H1 (cell line): ENCODE measurements around the gene HEPACAM. TPM values are rescaled to one million over a fixed set of nuclear protein-coding genes. Genes with fewer than 3 reads are reported as not detected.

Experiments used
- ASH2L ChIP-seq: fragments of 200-600, 300-600 bp; sonication (generic); IDR thresholded peaks from one replicate; pipeline ENCODE4 v1.7.1; 2017; ENCODE audit warnings: low read length
- BRCA1 ChIP-seq: IDR thresholded peaks from 2 replicates; pipeline ENCODE4 v1.6.1; 2012; ENCODE audit warnings: low read depth, low read length, improper control_type of control experiment
- CBX5 ChIP-seq: fragments of 300-800, 300-1000 bp; sonication (generic); IDR thresholded peaks from 2 replicates; pipeline ENCODE4 v1.7.1; 2016; ENCODE audit warnings: antibody characterized with exemption, low read length, low read depth
- CEBPB ChIP-seq: IDR thresholded peaks from 2 replicates; pipeline ENCODE4 v1.6.1; 2012; ENCODE audit warnings: low read depth, low read length
- CHD1 ChIP-seq: IDR thresholded peaks from 2 replicates; pipeline ENCODE4 v1.6.1; 2012; ENCODE audit warnings: low read depth, low read length, improper control_type of control experiment
- CREB1 ChIP-seq: IDR thresholded peaks from 2 replicates; pipeline ENCODE4 v1.6.1; 2012; ENCODE audit warnings: inconsistent platforms
- CTBP2 ChIP-seq: IDR thresholded peaks from 2 replicates; pipeline ENCODE4 v1.7.0; 2011; ENCODE audit warnings: borderline replicate concordance, mild to moderate bottlenecking, moderate library complexity, mixed read lengths, low read length; ENCODE audit not compliant: insufficient read depth, insufficient read length
- CTCF ChIP-seq, 3 experiments: IDR thresholded peaks; 1 replicate in 2 of 3; 2 replicates in 1 of 3; pipeline versions ENCODE4 v1.5.1 to v1.6.1; 2011; ENCODE audit warnings: low read length in 3 of 3, mild to moderate bottlenecking in 3 of 3, inconsistent platforms in 2 of 3, low read depth in 1 of 3, moderate library complexity in 1 of 3; ENCODE audit not compliant: insufficient read depth in 1 of 3; ENCODE audit errors: control extremely low read depth in 1 of 3
- E2F6 ChIP-seq: IDR thresholded peaks from 2 replicates; pipeline ENCODE4 v1.6.1; 2012; ENCODE audit warnings: inconsistent platforms
- EGR1 ChIP-seq: IDR thresholded peaks from 2 replicates; pipeline ENCODE4 v1.6.1; 2011; ENCODE audit warnings: low read depth, low read length, borderline replicate concordance
- EZH2 ChIP-seq: fragments of 200-600 bp; sonication (generic); IDR thresholded peaks from 2 replicates; pipeline ENCODE4 v1.7.1; 2012; ENCODE audit warnings: low read depth, mild to moderate bottlenecking, moderate library complexity, low read length, inconsistent platforms; ENCODE audit not compliant: severe bottlenecking
- GTF2F1 ChIP-seq: IDR thresholded peaks from 2 replicates; pipeline ENCODE4 v1.6.1; 2012; ENCODE audit warnings: low read depth, low read length, improper control_type of control experiment, borderline replicate concordance
- POLR2AphosphoS5 ChIP-seq: IDR thresholded peaks from 2 replicates; pipeline ENCODE4 v1.6.1; 2011; ENCODE audit warnings: low read depth, low read length
- RXRA ChIP-seq: IDR thresholded peaks from 2 replicates; pipeline ENCODE4 v1.6.1; 2011; ENCODE audit warnings: low read depth, mild to moderate bottlenecking, low read length, moderate library complexity; ENCODE audit not compliant: insufficient read depth
- SIN3A ChIP-seq, 2 experiments: IDR thresholded peaks in 1 of 2; conservative IDR thresholded peaks in 1 of 2; 2 replicates each; pipeline ENCODE4 v1.6.1; 2011 to 2012; ENCODE audit warnings: low read length in 2 of 2, improper control_type of control experiment in 1 of 2, low read depth in 1 of 2, mild to moderate bottlenecking in 1 of 2
- SIRT6 ChIP-seq: IDR thresholded peaks from one replicate; pipeline ENCODE4 v1.7.1; 2012; ENCODE audit warnings: low read length, inconsistent platforms
- SP1 ChIP-seq: IDR thresholded peaks from 2 replicates; pipeline ENCODE4 v1.6.1; 2011; ENCODE audit warnings: low read depth, low read length
- SP4 ChIP-seq: IDR thresholded peaks from 2 replicates; pipeline ENCODE4 v1.6.1; 2012; ENCODE audit warnings: low read length, inconsistent platforms
- SUZ12 ChIP-seq: fragments of 200-600 bp; sonication (generic); IDR thresholded peaks from 2 replicates; pipeline ENCODE4 v1.6.1; 2012; ENCODE audit warnings: mild to moderate bottlenecking, inconsistent platforms, low read length, moderate library complexity, mixed read lengths
- TCF12 ChIP-seq: IDR thresholded peaks from 2 replicates; pipeline ENCODE4 v1.6.1; 2011; ENCODE audit warnings: low read depth, mild to moderate bottlenecking, low read length
- TEAD4 ChIP-seq: IDR thresholded peaks from 2 replicates; pipeline ENCODE4 v1.6.1; 2012; ENCODE audit warnings: low read depth, low read length, inconsistent platforms, mixed read lengths
- ZNF274 ChIP-seq: IDR thresholded peaks from 2 replicates; pipeline ENCODE4 v1.7.0; 2012; ENCODE audit warnings: low read length, borderline replicate concordance; ENCODE audit errors: extremely low read depth
- polyA plus RNA-seq, 7 experiments: library from polyadenylated mRNA; depleted of rRNA in 3 of 7; stranded (reverse) in 5 of 7; unstranded in 2 of 7; fragments of >200 nt in 5 of 7; fragments of 200-250 nt in 2 of 7; gene quantifications; 1 replicate in 5 of 7; 2 replicates in 1 of 7; 4 replicates in 1 of 7; pipeline versions ENCODE4 v1.2.1 to v1.2.3, GENCODE V29; 2011 to 2013; ENCODE audit warnings: missing spikeins in 2 of 7, mixed read lengths in 2 of 7
- total RNA-seq: library from RNA; stranded (reverse); fragmentation: NEBNext Ultra II Directional; extraction: Animal tissue kit (Norgen Biotek cat#: 25700); gene quantifications from 2 replicates; pipeline ENCODE4 v1.2.1, GENCODE V29; 2021

HEPACAM gene
- total and polyA plus RNA-seq, 2 of the 8 experiments (the other 6 are each of a cell fraction or from before 2014, with no cell fraction given), result not detected

GRCh38 chr11:124953753-124954589 is 18.1 kb upstream of the HEPACAM start, which contains the start of gene CCDC15 (continued):
- TF ChIP-seq SP1 (peak; percentile 51; the same call in 1 of the 2 replicates), POLR2AphosphoS5 (peak; percentile 93), ZNF274 (no peak), SIN3A (conservative IDR thresholded peaks at IDR 0.05 in 1 of 2, IDR thresholded peaks at IDR 0.05 in 1 of 2; ENCODE audit: low read depth in 1 of 2, low read length in 2 of 2) (peak; percentile 75 to 94; a peak in 3 of 4 replicates), E2F6 (peak; percentile 73; the same call in 1 of the 2 replicates), EZH2 (no peak), ASH2L (peak; percentile 52), CBX5 (no peak), BRCA1 (no peak), RXRA (no peak), SUZ12 (no peak), SP4 (peak; percentile 23; the same call in 1 of the 2 replicates), CHD1 (no peak), CTBP2 (no peak), CREB1 (peak; percentile 91), CTCF (IDR thresholded peaks at IDR 0.05; ENCODE audit: control extremely low read depth in 1 of 3, insufficient read depth in 1 of 3, low read depth in 1 of 3, low read length in 3 of 3) (no peak), CEBPB (no peak), SIRT6 (no peak), GTF2F1 (no peak), TCF12 (no peak), EGR1 (peak; percentile 46; the same call in 1 of the 2 replicates), TEAD4 (no peak)
